ENCODE measurements around the gene RBX1.

DNA sequence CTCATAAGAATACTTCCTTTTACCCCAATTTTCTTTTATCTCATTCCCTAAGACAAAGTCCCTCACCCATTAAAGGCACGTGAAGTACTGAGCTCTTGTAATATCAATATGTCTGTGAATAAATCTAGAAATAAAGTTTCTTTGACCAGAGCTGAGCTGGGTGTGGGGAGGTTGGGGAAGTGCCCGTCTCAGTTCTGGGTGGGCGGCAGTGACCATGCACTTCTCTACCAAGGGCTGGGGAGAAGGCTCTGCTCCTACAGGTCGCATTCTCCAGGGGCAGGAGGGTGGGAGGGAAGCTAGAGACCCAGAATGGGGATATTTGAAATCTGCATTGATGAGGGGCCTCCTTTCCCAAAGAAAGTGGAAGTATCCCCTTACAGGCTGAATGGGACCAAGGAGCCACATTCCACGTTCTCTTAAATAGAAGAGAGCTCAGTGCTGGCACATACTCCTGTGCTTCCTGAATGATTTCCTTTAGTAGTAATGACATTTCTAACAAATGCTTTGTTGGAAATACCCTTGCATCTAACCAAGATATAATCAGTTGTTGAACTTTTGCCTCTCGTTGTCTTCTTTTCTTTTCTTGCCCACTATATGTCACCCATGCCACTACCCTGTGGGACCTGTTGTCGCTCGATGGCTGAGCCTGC lies 16.1 kb downstream of the RBX1 start:
- TF ChIP-seq, protein P1, sequence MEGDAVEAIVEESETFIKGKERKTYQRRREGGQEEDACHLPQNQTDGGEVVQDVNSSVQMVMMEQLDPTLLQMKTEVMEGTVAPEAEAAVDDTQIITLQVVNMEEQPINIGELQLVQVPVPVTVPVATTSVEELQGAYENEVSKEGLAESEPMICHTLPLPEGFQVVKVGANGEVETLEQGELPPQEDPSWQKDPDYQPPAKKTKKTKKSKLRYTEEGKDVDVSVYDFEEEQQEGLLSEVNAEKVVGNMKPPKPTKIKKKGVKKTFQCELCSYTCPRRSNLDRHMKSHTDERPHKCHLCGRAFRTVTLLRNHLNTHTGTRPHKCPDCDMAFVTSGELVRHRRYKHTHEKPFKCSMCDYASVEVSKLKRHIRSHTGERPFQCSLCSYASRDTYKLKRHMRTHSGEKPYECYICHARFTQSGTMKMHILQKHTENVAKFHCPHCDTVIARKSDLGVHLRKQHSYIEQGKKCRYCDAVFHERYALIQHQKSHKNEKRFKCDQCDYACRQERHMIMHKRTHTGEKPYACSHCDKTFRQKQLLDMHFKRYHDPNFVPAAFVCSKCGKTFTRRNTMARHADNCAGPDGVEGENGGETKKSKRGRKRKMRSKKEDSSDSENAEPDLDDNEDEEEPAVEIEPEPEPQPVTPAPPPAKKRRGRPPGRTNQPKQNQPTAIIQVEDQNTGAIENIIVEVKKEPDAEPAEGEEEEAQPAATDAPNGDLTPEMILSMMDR (IDR thresholded peaks at IDR 0.05; ENCODE audit: low read depth, low read length), result no peak
- TF ChIP-seq POLR2A (IDR thresholded peaks at IDR 0.05; ENCODE audit: extremely low read depth, insufficient read length), result no peak

Data from NB4 (cell line).